Adrenal gland (tissue), 5 donors: ENCODE data around the gene CTBP2.

ENCODE experiments used
- POLR2A ChIP-seq, 2 donors: fragments of 450-650 bp; IDR thresholded peaks; one replicate each; pipeline ENCODE4 v1.6.1; 2017; ENCODE audit warnings: antibody characterized with exemption in 2 of 2, mild to moderate bottlenecking in 2 of 2, moderate library complexity in 1 of 2
- TF ChIP-seq, protein P1 (sequence below), 6 experiments: fragments of 450-650 bp in 4 of 6; fragments of 200-600 bp in 2 of 6; sonication (generic) in 1 of 6; IDR thresholded peaks; 1 replicate in 5 of 6; 2 replicates in 1 of 6; pipeline versions ENCODE4 v1.5.1 to v1.8.0; 2016 to 2021; ENCODE audit warnings: antibody characterized with exemption in 6 of 6, mild to moderate bottlenecking in 2 of 6, moderate library complexity in 1 of 6
- donor health status: DM: no; HTN: no; CAD: no.

- TF ChIP-seq, protein P1, sequence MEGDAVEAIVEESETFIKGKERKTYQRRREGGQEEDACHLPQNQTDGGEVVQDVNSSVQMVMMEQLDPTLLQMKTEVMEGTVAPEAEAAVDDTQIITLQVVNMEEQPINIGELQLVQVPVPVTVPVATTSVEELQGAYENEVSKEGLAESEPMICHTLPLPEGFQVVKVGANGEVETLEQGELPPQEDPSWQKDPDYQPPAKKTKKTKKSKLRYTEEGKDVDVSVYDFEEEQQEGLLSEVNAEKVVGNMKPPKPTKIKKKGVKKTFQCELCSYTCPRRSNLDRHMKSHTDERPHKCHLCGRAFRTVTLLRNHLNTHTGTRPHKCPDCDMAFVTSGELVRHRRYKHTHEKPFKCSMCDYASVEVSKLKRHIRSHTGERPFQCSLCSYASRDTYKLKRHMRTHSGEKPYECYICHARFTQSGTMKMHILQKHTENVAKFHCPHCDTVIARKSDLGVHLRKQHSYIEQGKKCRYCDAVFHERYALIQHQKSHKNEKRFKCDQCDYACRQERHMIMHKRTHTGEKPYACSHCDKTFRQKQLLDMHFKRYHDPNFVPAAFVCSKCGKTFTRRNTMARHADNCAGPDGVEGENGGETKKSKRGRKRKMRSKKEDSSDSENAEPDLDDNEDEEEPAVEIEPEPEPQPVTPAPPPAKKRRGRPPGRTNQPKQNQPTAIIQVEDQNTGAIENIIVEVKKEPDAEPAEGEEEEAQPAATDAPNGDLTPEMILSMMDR (IDR thresholded peaks at IDR 0.05) = no peak
- TF ChIP-seq POLR2A (IDR thresholded peaks at IDR 0.05) = no peak
Measured at GRCh38 chr10:124944982-124945381, 215.4 kb downstream of the CTBP2 start.
